Gastrocnemius medialis (tissue), 4 donors: ENCODE measurements around the gene GTF2A2.

Source experiments
- POLR2A ChIP-seq, 2 donors: fragments of 450-650 bp; IDR thresholded peaks; one replicate each; pipeline ENCODE4 v1.6.1; 2017; ENCODE audit warnings: antibody characterized with exemption in 2 of 2, mild to moderate bottlenecking in 2 of 2, moderate library complexity in 2 of 2
- TF ChIP-seq, protein P1 (sequence below), 5 experiments: fragments of 450-650 bp in 3 of 5; fragments of 200-600 bp in 2 of 5; sonication (generic) in 2 of 5; IDR thresholded peaks in 4 of 5; conservative IDR thresholded peaks in 1 of 5; 1 replicate in 4 of 5; 2 replicates in 1 of 5; pipeline ENCODE4 v1.5.1; 2016 to 2019; ENCODE audit warnings: antibody characterized with exemption in 5 of 5, mild to moderate bottlenecking in 3 of 5, moderate library complexity in 3 of 5

- TF ChIP-seq, protein P1, sequence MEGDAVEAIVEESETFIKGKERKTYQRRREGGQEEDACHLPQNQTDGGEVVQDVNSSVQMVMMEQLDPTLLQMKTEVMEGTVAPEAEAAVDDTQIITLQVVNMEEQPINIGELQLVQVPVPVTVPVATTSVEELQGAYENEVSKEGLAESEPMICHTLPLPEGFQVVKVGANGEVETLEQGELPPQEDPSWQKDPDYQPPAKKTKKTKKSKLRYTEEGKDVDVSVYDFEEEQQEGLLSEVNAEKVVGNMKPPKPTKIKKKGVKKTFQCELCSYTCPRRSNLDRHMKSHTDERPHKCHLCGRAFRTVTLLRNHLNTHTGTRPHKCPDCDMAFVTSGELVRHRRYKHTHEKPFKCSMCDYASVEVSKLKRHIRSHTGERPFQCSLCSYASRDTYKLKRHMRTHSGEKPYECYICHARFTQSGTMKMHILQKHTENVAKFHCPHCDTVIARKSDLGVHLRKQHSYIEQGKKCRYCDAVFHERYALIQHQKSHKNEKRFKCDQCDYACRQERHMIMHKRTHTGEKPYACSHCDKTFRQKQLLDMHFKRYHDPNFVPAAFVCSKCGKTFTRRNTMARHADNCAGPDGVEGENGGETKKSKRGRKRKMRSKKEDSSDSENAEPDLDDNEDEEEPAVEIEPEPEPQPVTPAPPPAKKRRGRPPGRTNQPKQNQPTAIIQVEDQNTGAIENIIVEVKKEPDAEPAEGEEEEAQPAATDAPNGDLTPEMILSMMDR (IDR thresholded peaks at IDR 0.05 in 4 of 5, conservative IDR thresholded peaks at IDR 0.05 in 1 of 5) = no peak
- peak in 1 of 2 donors; percentile 29 for TF ChIP-seq POLR2A (IDR thresholded peaks at IDR 0.05)
Measured at GRCh38 chr15:59688423-59688781, 31.1 kb upstream of the GTF2A2 start.
